Ascending aorta (tissue), 2 donors: ENCODE data around the gene CEACAM19. TPM values are rescaled to one million over a fixed set of nuclear protein-coding genes. Genes with fewer than 3 reads are reported as not detected.

Source experiments
- DNase-seq, 2 donors: peaks; one replicate each; pipeline ENCODE4 v3.0.0-alpha.2; 2019; ENCODE audit warnings: low spot score in 2 of 2
- H3K27ac ChIP-seq, 2 donors: fragments of 200-600 bp; sonication (generic); one replicate each; pipeline ENCODE4 v1.5.1; 2016 to 2017; ENCODE audit warnings: mild to moderate bottlenecking in 1 of 2
- H3K27me3 ChIP-seq: fragments of 200-600 bp; sonication (generic); one replicate; pipeline ENCODE4 v1.5.1; 2017
- H3K36me3 ChIP-seq, 2 donors: fragments of 200-600 bp; sonication (generic); one replicate each; pipeline ENCODE4 v1.5.1; 2016
- H3K4me1 ChIP-seq, 2 donors: fragments of 200-600 bp; sonication (generic); one replicate each; pipeline ENCODE4 v1.5.1; 2016 to 2017; ENCODE audit warnings: mild to moderate bottlenecking in 1 of 2
- H3K4me3 ChIP-seq, 2 donors: fragments of 200-600 bp; sonication (generic); one replicate each; pipeline ENCODE4 v1.5.1; 2016 to 2017; ENCODE audit warnings: mild to moderate bottlenecking in 1 of 2
- H3K9me3 ChIP-seq, 2 donors: fragments of 200-600 bp; sonication (generic); one replicate each; pipeline ENCODE4 v1.5.1; 2016
- CTCF ChIP-seq, 3 experiments: fragments of 200-600 bp in 2 of 3; fragments of 450-650 bp in 1 of 3; sonication (generic) in 2 of 3; IDR thresholded peaks; one replicate each; pipeline ENCODE4 v1.5.1; 2016 to 2019; ENCODE audit warnings: antibody characterized with exemption in 3 of 3, mild to moderate bottlenecking in 1 of 3, moderate library complexity in 1 of 3
- intact Hi-C: fragments of 100-400 bp; cut with DNase I; formaldehyde crosslinking; loops from one replicate; pipeline ENCODE4 v1.15.1; 2023
- total RNA-seq: library from RNA; depleted of rRNA; stranded (reverse); fragments of >200 nt; gene quantifications from one replicate; pipeline ENCODE4 v1.1.0, GENCODE V29; 2016

Gene CEACAM19
- total RNA-seq, 1 donor from 2014 or later: 6.3 TPM

DNA sequence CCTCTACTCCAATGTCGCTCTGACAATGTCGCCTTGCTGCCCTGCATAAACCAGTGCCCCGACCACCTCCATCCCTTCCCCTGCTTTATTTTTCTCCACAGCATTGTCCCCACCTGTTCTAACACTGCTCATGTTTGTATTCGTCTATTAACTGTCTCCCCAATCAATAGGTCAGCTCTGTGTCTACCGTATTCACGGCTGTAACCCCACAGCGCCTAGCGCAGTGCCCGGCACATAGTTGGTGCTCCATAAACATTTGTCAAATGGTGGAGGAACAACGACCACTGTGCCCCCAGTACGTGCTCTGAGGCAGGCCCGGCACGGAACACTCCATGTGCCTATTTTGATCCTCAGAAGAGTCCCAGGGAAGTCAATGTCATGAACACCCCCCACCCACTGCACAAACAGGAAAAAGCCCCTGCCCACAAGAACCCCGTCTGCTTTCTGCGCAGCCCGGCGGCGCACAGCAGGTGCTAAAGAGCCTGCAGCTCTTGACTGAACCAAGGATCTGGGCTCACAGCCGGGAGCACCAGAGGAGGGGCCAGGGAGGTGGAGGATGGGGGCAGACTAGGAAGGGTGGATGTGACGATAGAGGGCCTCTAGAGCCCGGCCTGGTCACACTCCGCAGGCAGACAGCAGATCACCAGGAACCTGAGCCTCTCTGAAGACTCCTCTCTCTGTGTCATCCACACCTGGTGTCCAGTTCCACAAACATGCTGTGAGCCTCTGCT is 25.8 kb downstream of the CEACAM19 start:
- Histone ChIP-seq H3K9me3 (no peaks in the 10 kb centered on the region), H3K4me1 (peaks cover 0 to 3% of the 10 kb centered on the region in 2 donors), H3K36me3 (no peaks in the 10 kb centered on the region), H3K4me3 (no peak overlapping the region), H3K27me3 (no peaks in the 10 kb centered on the region), H3K27ac (no peak overlapping the region)
- no peak for DNase-seq
- TF ChIP-seq CTCF (IDR thresholded peaks at IDR 0.05): no peak
- intact Hi-C loops: no loop called here

- DNase-seq: no peak
- H3K4me1 ChIP-seq: no peaks in the 10 kb centered on the region
- intact Hi-C loops: no loop called here
- H3K9me3 ChIP-seq: no peaks in the 10 kb centered on the region
- no peaks in the 10 kb centered on the region for H3K27me3 ChIP-seq
- H3K27ac ChIP-seq: no peak overlapping the region
- no peaks in the 10 kb centered on the region for H3K36me3 ChIP-seq
- no peak for TF ChIP-seq CTCF (IDR thresholded peaks at IDR 0.05)
- H3K4me3 ChIP-seq: no peak overlapping the region
Measured at GRCh38 chr19:44697670-44698034, 26.4 kb downstream of the CEACAM19 start.

- Histone ChIP-seq H3K9me3 (no peaks in the 10 kb centered on the region), H3K27me3 (no peaks in the 10 kb centered on the region), H3K27ac (no peak within 1 kb of the TSS), H3K4me1 (no peaks in the 10 kb centered on the region), H3K4me3 (no peak within 1 kb of the TSS), H3K36me3 (no peaks in the 10 kb centered on the region)
- no peak for TF ChIP-seq CTCF (IDR thresholded peaks at IDR 0.05)
- no peak for DNase-seq
- intact Hi-C loops: no loop called here
Measured at GRCh38 chr19:44698492-44699201, 27.4 kb downstream of the CEACAM19 start, which contains the start of gene CEACAM16. CEACAM16 (plus strand) TSS chr19:44699151; CDS start chr19:44701457, 2,306 bp downstream.

DNA sequence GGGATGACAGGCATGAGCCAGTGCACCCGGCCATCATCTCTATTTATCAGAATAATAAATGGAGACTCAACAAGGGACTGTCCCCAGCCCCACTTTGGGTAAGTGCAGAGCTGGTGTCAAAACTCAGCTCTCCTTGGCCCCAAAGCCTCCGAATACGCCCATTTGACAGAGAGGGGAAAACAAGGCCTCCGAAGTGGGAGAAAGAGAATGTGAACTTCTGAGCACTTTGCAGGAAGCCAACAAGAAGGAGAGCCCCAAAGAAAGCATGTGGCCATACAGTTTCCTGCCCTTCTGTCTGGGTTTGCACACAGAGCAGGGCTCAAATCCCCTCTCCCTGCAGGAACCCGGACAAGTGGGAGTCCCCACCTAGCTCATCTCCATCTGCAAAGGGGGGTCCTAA is 29.3 kb downstream of the CEACAM19 start:
- H3K27ac ChIP-seq: no peak overlapping the region
- no peaks in the 10 kb centered on the region for H3K36me3 ChIP-seq
- no peaks in the 10 kb centered on the region for H3K4me1 ChIP-seq
- intact Hi-C loops: no loop called here
- no peak for TF ChIP-seq CTCF (IDR thresholded peaks at IDR 0.05)
- H3K4me3 ChIP-seq: no peak overlapping the region
- H3K9me3 ChIP-seq: no peaks in the 10 kb centered on the region
- H3K27me3 ChIP-seq: no peaks in the 10 kb centered on the region
- no peak for DNase-seq

DNA sequence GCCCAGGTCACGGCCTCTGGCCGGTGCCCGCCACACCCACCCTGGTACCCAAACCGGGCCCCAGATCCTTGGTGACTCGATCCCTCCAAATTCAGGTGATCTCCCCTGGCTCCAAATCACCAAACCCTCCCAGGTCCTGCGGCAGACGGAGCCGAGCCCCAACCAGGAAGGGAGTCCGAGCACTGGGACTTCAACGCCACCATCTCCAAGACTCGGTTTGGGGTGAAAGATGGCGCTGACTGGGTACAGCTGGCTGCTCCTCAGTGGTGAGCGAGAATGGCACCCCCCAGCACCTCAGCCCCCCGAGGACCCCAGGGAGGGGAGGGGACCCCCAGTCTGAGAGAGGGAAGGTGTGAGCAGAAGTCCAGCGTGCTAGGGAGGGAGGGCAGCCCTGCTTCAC is 29.9 kb downstream of the CEACAM19 start:
- no peak for TF ChIP-seq CTCF (IDR thresholded peaks at IDR 0.05)
- DNase-seq: no peak
- intact Hi-C loops: no loop called here
- H3K9me3 ChIP-seq: no peaks in the 10 kb centered on the region
- H3K27ac ChIP-seq: no peak overlapping the region
- H3K36me3 ChIP-seq: no peaks in the 10 kb centered on the region
- H3K4me1 ChIP-seq: no peaks in the 10 kb centered on the region
- no peak overlapping the region for H3K4me3 ChIP-seq
- no peaks in the 10 kb centered on the region for H3K27me3 ChIP-seq
